Gastrocnemius medialis (tissue), 4 donors: ENCODE measurements around the gene MEIS2. TPM values are rescaled to one million over a fixed set of nuclear protein-coding genes. Genes with fewer than 3 reads are reported as not detected.

Experiments
- ATAC-seq, 2 donors: fragments of 150-250 bp; one replicate each; pipeline ENCODE4 v1.9.1; 2016
- DNase-seq, 2 donors: peaks; one replicate each; pipeline ENCODE4 v3.0.0-alpha.2; 2019
- H3K27ac ChIP-seq, 4 donors: fragments of 200-600 bp; sonication (generic); 1 replicate in 1 of 4; 2 replicates in 3 of 4; pipeline ENCODE4 v1.5.1; 2016 to 2018; ENCODE audit warnings: mild to moderate bottlenecking in 2 of 4, moderate library complexity in 1 of 4
- H3K27me3 ChIP-seq, 3 donors: fragments of 200-600 bp; sonication (generic) in 2 of 3; 1 replicate in 1 of 3; 2 replicates in 2 of 3; pipeline versions ENCODE4 v1.5.1 to v1.6.0; 2016 to 2019; ENCODE audit warnings: mild to moderate bottlenecking in 1 of 3, moderate library complexity in 1 of 3
- H3K36me3 ChIP-seq, 2 donors: fragments of 200-600 bp; sonication (generic) in 1 of 2; one replicate each; pipeline ENCODE4 v1.5.1; 2017 to 2018
- H3K4me1 ChIP-seq, 2 donors: fragments of 200-600 bp; sonication (generic) in 1 of 2; one replicate each; pipeline ENCODE4 v1.5.1; 2016 to 2017; ENCODE audit warnings: mild to moderate bottlenecking in 2 of 2
- H3K4me3 ChIP-seq, 4 donors: fragments of 200-600 bp; sonication (generic) in 3 of 4; 1 replicate in 1 of 4; 2 replicates in 3 of 4; pipeline ENCODE4 v1.5.1; 2016 to 2019; ENCODE audit warnings: mild to moderate bottlenecking in 2 of 4
- H3K9me3 ChIP-seq, 3 donors: fragments of 200-600 bp; sonication (generic) in 2 of 3; 1 replicate in 1 of 3; 2 replicates in 2 of 3; pipeline ENCODE4 v1.5.1; 2016 to 2019
- POLR2A ChIP-seq, 2 donors: fragments of 450-650 bp; IDR thresholded peaks; one replicate each; pipeline ENCODE4 v1.6.1; 2017; ENCODE audit warnings: antibody characterized with exemption in 2 of 2, mild to moderate bottlenecking in 2 of 2, moderate library complexity in 2 of 2
- in situ Hi-C, 4 donors: fragments of 200-750 bp; cut with MboI; loops; one replicate each; pipeline versions ENCODE4 v1.15.0 to v1.8.0; 2017; ENCODE audit warnings: low sequenced_read_pairs in 4 of 4
- intact Hi-C: fragments of 100-400 bp; cut with DNase I; formaldehyde crosslinking; loops from one replicate; pipeline ENCODE4 v1.15.1; 2023; ENCODE audit warnings: low total_unique reads
- total RNA-seq, 4 donors: library from RNA; depleted of rRNA; stranded (reverse); fragments of >200 nt; gene quantifications; one replicate each; pipeline versions ENCODE4 v1.1.0 to v1.2.3, GENCODE V29; 2016
- TF ChIP-seq, protein P1 (sequence below), 5 experiments: fragments of 450-650 bp in 3 of 5; fragments of 200-600 bp in 2 of 5; sonication (generic) in 2 of 5; IDR thresholded peaks in 4 of 5; conservative IDR thresholded peaks in 1 of 5; 1 replicate in 4 of 5; 2 replicates in 1 of 5; pipeline ENCODE4 v1.5.1; 2016 to 2019; ENCODE audit warnings: antibody characterized with exemption in 5 of 5, mild to moderate bottlenecking in 3 of 5, moderate library complexity in 3 of 5

The MEIS2 gene
- total RNA-seq, 4 donors from 2014 or later = 0.31 to 1.8 (median 0.40) TPM; not detected in 1

GRCh38 chr15:36903195-36903594 lies 197.2 kb downstream of the MEIS2 start:
- Histone ChIP-seq H3K27ac (no peak overlapping the region), H3K9me3 (no peaks in the 10 kb centered on the region), H3K36me3 (no peaks in the 10 kb centered on the region), H3K4me3 (no peak overlapping the region), H3K27me3 (peaks cover 0 to 6% (median 0%) of the 10 kb centered on the region in 3 donors), H3K4me1 (no peaks in the 10 kb centered on the region)
- DNase-seq (no peak), ATAC-seq (no peak)
- in situ Hi-C loops = no loop called here
- intact Hi-C loops = no loop called here
- TF ChIP-seq, protein P1, sequence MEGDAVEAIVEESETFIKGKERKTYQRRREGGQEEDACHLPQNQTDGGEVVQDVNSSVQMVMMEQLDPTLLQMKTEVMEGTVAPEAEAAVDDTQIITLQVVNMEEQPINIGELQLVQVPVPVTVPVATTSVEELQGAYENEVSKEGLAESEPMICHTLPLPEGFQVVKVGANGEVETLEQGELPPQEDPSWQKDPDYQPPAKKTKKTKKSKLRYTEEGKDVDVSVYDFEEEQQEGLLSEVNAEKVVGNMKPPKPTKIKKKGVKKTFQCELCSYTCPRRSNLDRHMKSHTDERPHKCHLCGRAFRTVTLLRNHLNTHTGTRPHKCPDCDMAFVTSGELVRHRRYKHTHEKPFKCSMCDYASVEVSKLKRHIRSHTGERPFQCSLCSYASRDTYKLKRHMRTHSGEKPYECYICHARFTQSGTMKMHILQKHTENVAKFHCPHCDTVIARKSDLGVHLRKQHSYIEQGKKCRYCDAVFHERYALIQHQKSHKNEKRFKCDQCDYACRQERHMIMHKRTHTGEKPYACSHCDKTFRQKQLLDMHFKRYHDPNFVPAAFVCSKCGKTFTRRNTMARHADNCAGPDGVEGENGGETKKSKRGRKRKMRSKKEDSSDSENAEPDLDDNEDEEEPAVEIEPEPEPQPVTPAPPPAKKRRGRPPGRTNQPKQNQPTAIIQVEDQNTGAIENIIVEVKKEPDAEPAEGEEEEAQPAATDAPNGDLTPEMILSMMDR (IDR thresholded peaks at IDR 0.05 in 4 of 5, conservative IDR thresholded peaks at IDR 0.05 in 1 of 5) = no peak
- TF ChIP-seq POLR2A (IDR thresholded peaks at IDR 0.05) = no peak

DNA sequence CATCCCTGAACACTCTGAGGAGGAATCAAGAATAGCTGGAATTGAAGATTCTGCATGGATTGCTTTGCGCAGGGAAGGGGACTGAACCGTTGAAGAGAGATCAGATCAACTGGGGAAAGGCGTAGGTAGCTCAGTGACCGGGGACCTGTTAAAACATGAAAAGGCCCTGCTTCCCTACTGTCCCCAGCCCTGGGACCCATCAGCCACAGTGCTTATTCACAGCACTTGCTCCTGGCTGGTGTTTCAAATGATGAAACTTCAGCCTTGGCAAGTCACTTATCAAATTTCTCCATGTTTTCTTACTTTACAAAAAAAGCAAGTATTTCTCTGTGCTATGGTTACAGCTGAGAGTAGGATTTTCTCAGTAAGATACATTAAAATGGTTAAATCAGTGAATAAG lies 199.3 kb downstream of the MEIS2 start:
- no peak for DNase-seq
- in situ Hi-C loops = no loop called here

DNA sequence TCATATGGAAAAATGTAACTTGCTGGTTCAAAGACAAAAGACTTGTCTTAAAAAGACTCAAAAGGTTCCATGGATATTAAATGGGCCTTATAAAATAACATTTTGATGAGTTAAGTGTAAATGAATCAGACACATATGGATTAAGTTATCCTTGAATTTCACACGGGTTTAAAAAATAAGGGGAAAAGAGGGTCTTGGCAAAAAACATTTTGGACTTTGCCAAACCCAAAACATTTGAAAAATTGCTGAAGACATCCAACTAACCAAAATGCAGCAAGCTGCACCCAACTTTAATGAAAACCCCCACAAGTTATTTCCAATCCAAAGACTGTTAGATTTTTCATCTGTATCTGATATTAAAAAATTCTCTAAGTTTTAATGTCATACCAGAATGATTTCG lies 200.7 kb downstream of the MEIS2 start:
- Histone ChIP-seq H3K27me3 (peaks cover 0 to 14% (median 5%) of the 10 kb centered on the region in 3 donors), H3K27ac (no peak overlapping the region), H3K4me3 (no peak overlapping the region), H3K4me1 (no peaks in the 10 kb centered on the region), H3K36me3 (no peaks in the 10 kb centered on the region), H3K9me3 (no peaks in the 10 kb centered on the region)
- in situ Hi-C loops (loop anchor here in 3 of 4 donors (25.0 kb wide), 2 partner anchors 213 to 988 kb away; partner anchors contain the start of gene MEIS2 (in 3 of the 3)), intact Hi-C loops (no loop called here)
- DNase-seq = no peak
- TF ChIP-seq, protein P1 (IDR thresholded peaks at IDR 0.05 in 4 of 5, conservative IDR thresholded peaks at IDR 0.05 in 1 of 5) = no peak
- TF ChIP-seq POLR2A (IDR thresholded peaks at IDR 0.05) = no peak
- ATAC-seq = no peak

More for the DNA sequence above, 199.3 kb downstream of the MEIS2 start:
- intact Hi-C loops = no loop called here
- no peaks in the 10 kb centered on the region for H3K36me3 ChIP-seq
- no peak for ATAC-seq
- H3K27ac ChIP-seq = no peak overlapping the region
- H3K4me3 ChIP-seq = no peak overlapping the region
- H3K9me3 ChIP-seq = no peaks in the 10 kb centered on the region
- TF ChIP-seq, protein P1 (IDR thresholded peaks at IDR 0.05 in 4 of 5, conservative IDR thresholded peaks at IDR 0.05 in 1 of 5) = no peak
- no peak for TF ChIP-seq POLR2A (IDR thresholded peaks at IDR 0.05)
- H3K4me1 ChIP-seq = no peaks in the 10 kb centered on the region
- H3K27me3 ChIP-seq = peaks cover 0 to 10% (median 0%) of the 10 kb centered on the region in 3 donors

- Histone ChIP-seq H3K4me1 (no peaks in the 10 kb centered on the region), H3K36me3 (no peaks in the 10 kb centered on the region), H3K27ac (no peak overlapping the region), H3K4me3 (no peak overlapping the region), H3K9me3 (no peaks in the 10 kb centered on the region), H3K27me3 (peaks cover 0 to 14% (median 5%) of the 10 kb centered on the region in 3 donors)
- intact Hi-C loops (no loop called here), in situ Hi-C loops (loop anchor here in 3 of 4 donors (25.0 kb wide), 2 partner anchors 214 to 989 kb away; partner anchors contain the start of gene MEIS2 (in 3 of the 3))
- ATAC-seq = no peak
- no peak for DNase-seq
- TF ChIP-seq POLR2A (IDR thresholded peaks at IDR 0.05) = no peak
- TF ChIP-seq, protein P1 (IDR thresholded peaks at IDR 0.05 in 4 of 5, conservative IDR thresholded peaks at IDR 0.05 in 1 of 5) = no peak
These were observed 201.7 kb downstream of the MEIS2 start for GRCh38 chr15:36898536-36899126.
